Gastrocnemius medialis (tissue), 4 donors: ENCODE results near the gene TNIK. TPM values are rescaled to one million over a fixed set of nuclear protein-coding genes. Genes with fewer than 3 reads are reported as not detected.

ENCODE experiments used
- ATAC-seq, 2 donors: fragments of 150-250 bp; one replicate each; pipeline ENCODE4 v1.9.1; 2016
- DNase-seq, 2 donors: peaks; one replicate each; pipeline ENCODE4 v3.0.0-alpha.2; 2019
- H3K27ac ChIP-seq, 4 donors: fragments of 200-600 bp; sonication (generic); 1 replicate in 1 of 4; 2 replicates in 3 of 4; pipeline ENCODE4 v1.5.1; 2016 to 2018; ENCODE audit warnings: mild to moderate bottlenecking in 2 of 4, moderate library complexity in 1 of 4
- H3K27me3 ChIP-seq, 3 donors: fragments of 200-600 bp; sonication (generic) in 2 of 3; 1 replicate in 1 of 3; 2 replicates in 2 of 3; pipeline versions ENCODE4 v1.5.1 to v1.6.0; 2016 to 2019; ENCODE audit warnings: mild to moderate bottlenecking in 1 of 3, moderate library complexity in 1 of 3
- H3K36me3 ChIP-seq, 2 donors: fragments of 200-600 bp; sonication (generic) in 1 of 2; one replicate each; pipeline ENCODE4 v1.5.1; 2017 to 2018
- H3K4me1 ChIP-seq, 2 donors: fragments of 200-600 bp; sonication (generic) in 1 of 2; one replicate each; pipeline ENCODE4 v1.5.1; 2016 to 2017; ENCODE audit warnings: mild to moderate bottlenecking in 2 of 2
- H3K4me3 ChIP-seq, 4 donors: fragments of 200-600 bp; sonication (generic) in 3 of 4; 1 replicate in 1 of 4; 2 replicates in 3 of 4; pipeline ENCODE4 v1.5.1; 2016 to 2019; ENCODE audit warnings: mild to moderate bottlenecking in 2 of 4
- H3K9me3 ChIP-seq, 3 donors: fragments of 200-600 bp; sonication (generic) in 2 of 3; 1 replicate in 1 of 3; 2 replicates in 2 of 3; pipeline ENCODE4 v1.5.1; 2016 to 2019
- POLR2A ChIP-seq, 2 donors: fragments of 450-650 bp; IDR thresholded peaks; one replicate each; pipeline ENCODE4 v1.6.1; 2017; ENCODE audit warnings: antibody characterized with exemption in 2 of 2, mild to moderate bottlenecking in 2 of 2, moderate library complexity in 2 of 2
- in situ Hi-C, 4 donors: fragments of 200-750 bp; cut with MboI; loops; one replicate each; pipeline versions ENCODE4 v1.15.0 to v1.8.0; 2017; ENCODE audit warnings: low sequenced_read_pairs in 4 of 4
- intact Hi-C: fragments of 100-400 bp; cut with DNase I; formaldehyde crosslinking; loops from one replicate; pipeline ENCODE4 v1.15.1; 2023; ENCODE audit warnings: low total_unique reads
- total RNA-seq, 4 donors: library from RNA; depleted of rRNA; stranded (reverse); fragments of >200 nt; gene quantifications; one replicate each; pipeline versions ENCODE4 v1.1.0 to v1.2.3, GENCODE V29; 2016
- TF ChIP-seq, protein P1 (sequence below), 5 experiments: fragments of 450-650 bp in 3 of 5; fragments of 200-600 bp in 2 of 5; sonication (generic) in 2 of 5; IDR thresholded peaks in 4 of 5; conservative IDR thresholded peaks in 1 of 5; 1 replicate in 4 of 5; 2 replicates in 1 of 5; pipeline ENCODE4 v1.5.1; 2016 to 2019; ENCODE audit warnings: antibody characterized with exemption in 5 of 5, mild to moderate bottlenecking in 3 of 5, moderate library complexity in 3 of 5

Gene TNIK
- total RNA-seq, 4 donors from 2014 or later = 5.2 to 19.7 (median 10.6) TPM

DNA sequence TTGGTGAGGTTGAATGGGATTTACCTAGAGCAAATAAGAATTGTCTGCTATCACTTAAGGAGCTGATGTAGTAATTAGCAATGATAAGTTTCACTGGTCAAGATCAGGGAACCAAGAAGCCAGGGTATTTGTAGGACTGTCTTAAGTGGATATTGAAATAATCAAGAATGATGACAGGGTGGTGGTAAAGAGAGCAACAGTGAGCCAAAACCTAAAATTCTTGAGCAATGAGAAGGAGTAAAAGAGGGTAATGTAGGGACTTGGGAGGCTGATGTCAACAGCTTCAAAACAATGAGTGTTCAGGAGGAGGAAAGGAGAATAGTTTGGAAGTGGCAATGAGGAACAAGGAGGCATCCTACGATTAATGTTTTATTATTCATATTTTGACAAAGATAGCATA lies 402.1 kb downstream of the TNIK start:
- in situ Hi-C loops (no loop called here), intact Hi-C loops (no loop called here)
- ATAC-seq = no peak
- H3K9me3 ChIP-seq = no peaks in the 10 kb centered on the region
- H3K36me3 ChIP-seq = no peaks in the 10 kb centered on the region
- no peaks in the 10 kb centered on the region for H3K27me3 ChIP-seq
- no peak for DNase-seq
- no peak overlapping the region for H3K27ac ChIP-seq
- H3K4me1 ChIP-seq = no peaks in the 10 kb centered on the region
- no peak overlapping the region for H3K4me3 ChIP-seq
- TF ChIP-seq, protein P1, sequence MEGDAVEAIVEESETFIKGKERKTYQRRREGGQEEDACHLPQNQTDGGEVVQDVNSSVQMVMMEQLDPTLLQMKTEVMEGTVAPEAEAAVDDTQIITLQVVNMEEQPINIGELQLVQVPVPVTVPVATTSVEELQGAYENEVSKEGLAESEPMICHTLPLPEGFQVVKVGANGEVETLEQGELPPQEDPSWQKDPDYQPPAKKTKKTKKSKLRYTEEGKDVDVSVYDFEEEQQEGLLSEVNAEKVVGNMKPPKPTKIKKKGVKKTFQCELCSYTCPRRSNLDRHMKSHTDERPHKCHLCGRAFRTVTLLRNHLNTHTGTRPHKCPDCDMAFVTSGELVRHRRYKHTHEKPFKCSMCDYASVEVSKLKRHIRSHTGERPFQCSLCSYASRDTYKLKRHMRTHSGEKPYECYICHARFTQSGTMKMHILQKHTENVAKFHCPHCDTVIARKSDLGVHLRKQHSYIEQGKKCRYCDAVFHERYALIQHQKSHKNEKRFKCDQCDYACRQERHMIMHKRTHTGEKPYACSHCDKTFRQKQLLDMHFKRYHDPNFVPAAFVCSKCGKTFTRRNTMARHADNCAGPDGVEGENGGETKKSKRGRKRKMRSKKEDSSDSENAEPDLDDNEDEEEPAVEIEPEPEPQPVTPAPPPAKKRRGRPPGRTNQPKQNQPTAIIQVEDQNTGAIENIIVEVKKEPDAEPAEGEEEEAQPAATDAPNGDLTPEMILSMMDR (IDR thresholded peaks at IDR 0.05 in 4 of 5, conservative IDR thresholded peaks at IDR 0.05 in 1 of 5) = no peak
- TF ChIP-seq POLR2A (IDR thresholded peaks at IDR 0.05) = no peak

DNA sequence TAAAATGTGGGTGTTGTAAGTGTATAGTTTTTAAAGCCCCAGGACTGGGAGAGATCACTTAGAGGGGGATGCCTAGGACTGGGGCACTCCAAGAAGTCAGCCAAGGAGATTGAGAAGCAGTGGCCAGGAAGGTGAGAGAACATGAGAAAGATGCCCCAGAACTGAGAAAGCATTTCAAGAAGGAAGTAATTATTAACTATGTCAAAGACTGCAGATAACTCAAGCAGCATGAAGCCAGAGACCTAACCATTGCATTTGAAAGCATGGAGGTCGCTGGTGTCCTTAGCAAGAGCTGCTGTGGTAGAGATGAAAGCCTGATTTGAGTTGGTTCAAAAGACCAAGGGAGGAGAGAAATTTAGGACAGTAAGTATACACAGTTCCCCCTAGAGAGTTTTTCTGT lies 403.1 kb downstream of the TNIK start:
- no peaks in the 10 kb centered on the region for H3K36me3 ChIP-seq
- in situ Hi-C loops = no loop called here
- H3K27me3 ChIP-seq = no peaks in the 10 kb centered on the region
- H3K9me3 ChIP-seq = no peaks in the 10 kb centered on the region
- H3K4me1 ChIP-seq = no peaks in the 10 kb centered on the region
- intact Hi-C loops = no loop called here
- DNase-seq (no peak), ATAC-seq (no peak)
- no peak overlapping the region for H3K4me3 ChIP-seq
- H3K27ac ChIP-seq = no peak overlapping the region
- no peak for TF ChIP-seq POLR2A (IDR thresholded peaks at IDR 0.05)
- TF ChIP-seq, protein P1 (IDR thresholded peaks at IDR 0.05 in 4 of 5, conservative IDR thresholded peaks at IDR 0.05 in 1 of 5) = no peak

DNA sequence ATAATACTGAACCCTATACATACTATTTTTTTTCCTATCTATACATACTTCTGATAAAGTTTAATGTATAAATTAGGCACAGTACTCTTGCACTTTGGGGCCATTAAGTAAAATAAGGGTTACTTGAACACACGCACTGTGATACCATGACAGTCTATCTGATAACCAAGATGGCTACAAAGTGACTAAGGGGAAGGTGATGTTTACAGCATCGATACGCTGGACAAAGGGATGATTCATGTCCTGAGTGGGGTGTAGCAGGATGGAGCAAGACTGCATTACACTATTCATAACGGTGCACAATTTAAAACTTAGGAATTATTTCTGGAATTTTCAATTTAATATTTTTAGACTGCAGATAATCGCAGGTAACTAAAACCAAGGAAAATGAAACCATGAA lies 403.7 kb downstream of the TNIK start:
- TF ChIP-seq, protein P1 (IDR thresholded peaks at IDR 0.05 in 4 of 5, conservative IDR thresholded peaks at IDR 0.05 in 1 of 5) = no peak
- no peak for TF ChIP-seq POLR2A (IDR thresholded peaks at IDR 0.05)
- in situ Hi-C loops (no loop called here), intact Hi-C loops (no loop called here)
- H3K4me1 ChIP-seq = no peaks in the 10 kb centered on the region
- H3K27me3 ChIP-seq = no peaks in the 10 kb centered on the region
- H3K27ac ChIP-seq = no peak overlapping the region
- no peaks in the 10 kb centered on the region for H3K36me3 ChIP-seq
- H3K4me3 ChIP-seq = no peak overlapping the region
- no peak for DNase-seq
- ATAC-seq = no peak
- H3K9me3 ChIP-seq = no peaks in the 10 kb centered on the region

DNA sequence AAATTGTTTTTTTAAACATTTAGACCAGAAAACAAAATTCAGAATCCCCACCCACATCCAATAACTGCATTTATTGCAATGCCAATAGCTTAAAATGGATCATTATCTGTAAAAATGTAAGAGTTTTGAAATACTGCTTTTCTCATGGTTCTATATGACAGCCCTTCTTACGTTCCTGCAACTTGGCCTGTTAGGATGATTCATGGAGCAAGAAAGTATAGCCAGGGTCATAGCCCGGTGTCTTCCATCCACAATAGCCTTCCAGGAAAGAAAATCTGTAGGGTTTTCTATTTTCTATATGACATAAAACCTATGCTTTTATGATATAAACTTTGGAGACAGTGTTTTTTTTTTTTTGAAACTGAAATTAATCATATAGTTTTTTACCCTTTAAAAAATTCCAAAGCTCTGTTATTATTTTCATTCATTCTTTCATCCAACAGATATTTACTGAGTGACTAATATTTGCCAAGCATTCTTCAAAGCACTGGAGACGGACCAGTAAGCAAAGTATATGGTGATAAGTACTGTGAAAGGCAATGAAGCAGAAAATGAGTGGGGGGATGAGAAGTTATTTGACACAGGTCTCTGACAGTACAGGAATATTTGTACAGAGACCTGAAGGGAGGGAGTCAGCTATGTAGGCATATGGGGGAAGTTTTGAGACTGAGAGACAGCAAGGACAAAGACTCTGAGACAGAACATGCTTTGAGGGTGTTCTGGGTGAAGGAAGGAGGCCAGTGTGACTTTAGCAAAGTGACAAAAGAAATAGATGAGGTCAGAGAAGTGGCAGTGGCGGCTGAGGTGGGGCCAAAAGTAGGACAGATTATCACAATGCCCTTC lies 404.6 kb downstream of the TNIK start:
- TF ChIP-seq, protein P1 (IDR thresholded peaks at IDR 0.05 in 4 of 5, conservative IDR thresholded peaks at IDR 0.05 in 1 of 5) = no peak
- no peak for TF ChIP-seq POLR2A (IDR thresholded peaks at IDR 0.05)
- Histone ChIP-seq H3K9me3 (no peaks in the 10 kb centered on the region), H3K4me1 (no peaks in the 10 kb centered on the region), H3K4me3 (no peak overlapping the region), H3K27me3 (no peaks in the 10 kb centered on the region), H3K36me3 (no peaks in the 10 kb centered on the region), H3K27ac (no peak overlapping the region)
- in situ Hi-C loops (no loop called here), intact Hi-C loops (no loop called here)
- ATAC-seq (no peak), DNase-seq (no peak)
